Measurements from ENCODE around the gene PCYT2.

DNA sequence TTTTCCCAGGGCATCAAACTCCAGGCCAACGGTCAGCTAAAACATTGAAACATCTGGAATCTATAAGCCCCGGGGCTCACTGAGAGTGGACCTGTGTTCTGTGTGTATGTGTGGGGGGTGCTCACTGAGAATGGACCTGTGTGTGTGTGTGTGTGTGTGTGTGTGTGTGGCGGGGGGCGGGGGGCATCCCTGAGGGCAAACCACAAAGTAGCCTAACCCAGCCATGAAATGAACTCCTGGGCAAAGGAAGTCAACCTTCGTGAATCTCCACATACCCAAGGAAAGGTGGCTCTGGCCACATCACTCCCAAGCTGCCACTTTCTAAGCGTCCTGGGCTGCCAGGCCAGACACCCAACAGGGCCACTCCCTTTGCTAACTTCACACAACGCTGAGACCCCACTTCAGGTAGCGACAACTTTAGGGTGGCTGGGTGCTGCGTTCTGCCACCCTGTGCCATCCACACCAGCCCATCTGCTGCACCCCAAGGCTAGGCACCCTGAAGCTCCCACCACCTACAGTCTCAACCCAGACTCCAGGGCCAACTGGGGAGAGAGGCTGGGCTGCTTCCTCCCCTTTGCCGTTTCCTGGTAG is 14.8 kb upstream of the PCYT2 start:
- TF ChIP-seq, protein P1, sequence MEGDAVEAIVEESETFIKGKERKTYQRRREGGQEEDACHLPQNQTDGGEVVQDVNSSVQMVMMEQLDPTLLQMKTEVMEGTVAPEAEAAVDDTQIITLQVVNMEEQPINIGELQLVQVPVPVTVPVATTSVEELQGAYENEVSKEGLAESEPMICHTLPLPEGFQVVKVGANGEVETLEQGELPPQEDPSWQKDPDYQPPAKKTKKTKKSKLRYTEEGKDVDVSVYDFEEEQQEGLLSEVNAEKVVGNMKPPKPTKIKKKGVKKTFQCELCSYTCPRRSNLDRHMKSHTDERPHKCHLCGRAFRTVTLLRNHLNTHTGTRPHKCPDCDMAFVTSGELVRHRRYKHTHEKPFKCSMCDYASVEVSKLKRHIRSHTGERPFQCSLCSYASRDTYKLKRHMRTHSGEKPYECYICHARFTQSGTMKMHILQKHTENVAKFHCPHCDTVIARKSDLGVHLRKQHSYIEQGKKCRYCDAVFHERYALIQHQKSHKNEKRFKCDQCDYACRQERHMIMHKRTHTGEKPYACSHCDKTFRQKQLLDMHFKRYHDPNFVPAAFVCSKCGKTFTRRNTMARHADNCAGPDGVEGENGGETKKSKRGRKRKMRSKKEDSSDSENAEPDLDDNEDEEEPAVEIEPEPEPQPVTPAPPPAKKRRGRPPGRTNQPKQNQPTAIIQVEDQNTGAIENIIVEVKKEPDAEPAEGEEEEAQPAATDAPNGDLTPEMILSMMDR (IDR thresholded peaks at IDR 0.05; ENCODE audit: extremely low read depth in 1 of 2, insufficient read depth in 1 of 2, low read depth in 1 of 2, low read length in 2 of 2): no peak
- TF ChIP-seq EZH2 (IDR thresholded peaks at IDR 0.05; ENCODE audit: borderline replicate concordance, low read depth, low read length, severe bottlenecking): no peak

Data from endothelial cell of umbilical vein (primary cell).